ENCODE results near the gene RGS6.

RGS6 gene

GRCh38 chr14:72535485-72535884, 603.3 kb downstream of the RGS6 start:
- no peak overlapping the region for H3K23ac ChIP-seq (ENCODE audit: low read length in 2 of 2)
- H3K4me3 ChIP-seq (ENCODE audit: insufficient read depth in 1 of 2, low read depth in 1 of 2, low read length in 2 of 2): no peak overlapping the region
- no peak overlapping the region for H2AK5ac ChIP-seq (ENCODE audit: low read length, severe bottlenecking)
- H2BK120ac ChIP-seq (ENCODE audit: low read depth, low read length): no peak overlapping the region
- H3K18ac ChIP-seq (ENCODE audit: low read depth in 1 of 2, low read length in 2 of 2): no peak overlapping the region
- H2BK5ac ChIP-seq (ENCODE audit: low read depth, low read length, poor library complexity, severe bottlenecking): no peak overlapping the region
- H4K8ac ChIP-seq (ENCODE audit: low read length): no peak overlapping the region
- H2BK12ac ChIP-seq (ENCODE audit: low read length in 2 of 2): no peak overlapping the region
- no peak overlapping the region for H4K91ac ChIP-seq (ENCODE audit: low read length)
- H3K9ac ChIP-seq (ENCODE audit: low read length): no peak overlapping the region
- H3K4me1 ChIP-seq (ENCODE audit: control insufficient read depth, insufficient read depth, low read depth, low read length): no peaks in the 10 kb centered on the region
- no peaks in the 10 kb centered on the region for H3K36me3 ChIP-seq (ENCODE audit: control insufficient read depth in 1 of 2, insufficient read depth in 2 of 2, low read depth in 1 of 2, low read length in 2 of 2)
- H3K9me3 ChIP-seq (ENCODE audit: control insufficient read depth, low read length): peaks cover 23% of the 10 kb centered on the region
- no peak overlapping the region for H2AFZ ChIP-seq (ENCODE audit: low read depth, low read length)
- no peak overlapping the region for H2BK15ac ChIP-seq (ENCODE audit: low read depth, poor library complexity, severe bottlenecking)
- no peak overlapping the region for H3K14ac ChIP-seq (ENCODE audit: low read length in 2 of 2)
- H3K27ac ChIP-seq (ENCODE audit: low read length, poor library complexity, severe bottlenecking): no peak overlapping the region
- no peak for DNase-seq
- H3K4ac ChIP-seq (ENCODE audit: low read depth in 1 of 2, low read length in 2 of 2): no peak overlapping the region
- 100% methylated on average over 1 of the region's 1 CpG for WGBS
- no peak overlapping the region for H3K4me2 ChIP-seq (ENCODE audit: low read length, poor library complexity, severe bottlenecking)
- no peaks in the 10 kb centered on the region for H3K27me3 ChIP-seq (ENCODE audit: control insufficient read depth in 1 of 2, insufficient read depth in 1 of 2, low read length in 2 of 2)
- H3K79me1 ChIP-seq (replicated peaks; ENCODE audit: low read length, poor library complexity, severe bottlenecking): no peaks in the 10 kb centered on the region

GRCh38 chr14:72538387-72538786, 606.2 kb downstream of the RGS6 start:
- H3K4me3 ChIP-seq (ENCODE audit: insufficient read depth in 1 of 2, low read depth in 1 of 2, low read length in 2 of 2): no peak overlapping the region
- 96% methylated on average over 3 of the region's 3 CpGs for WGBS
- H3K4me2 ChIP-seq (ENCODE audit: low read length, poor library complexity, severe bottlenecking): no peak overlapping the region
- peaks cover 4% of the 10 kb centered on the region for H3K4me1 ChIP-seq (ENCODE audit: control insufficient read depth, insufficient read depth, low read depth, low read length)
- no peak overlapping the region for H3K9ac ChIP-seq (ENCODE audit: low read length)
- no peaks in the 10 kb centered on the region for H3K36me3 ChIP-seq (ENCODE audit: control insufficient read depth in 1 of 2, insufficient read depth in 2 of 2, low read depth in 1 of 2, low read length in 2 of 2)
- H3K27ac ChIP-seq (ENCODE audit: low read length, poor library complexity, severe bottlenecking): no peak overlapping the region
- H2BK15ac ChIP-seq (ENCODE audit: low read depth, poor library complexity, severe bottlenecking): no peak overlapping the region
- no peak overlapping the region for H2BK12ac ChIP-seq (ENCODE audit: low read length in 2 of 2)
- H3K14ac ChIP-seq (ENCODE audit: low read length in 2 of 2): no peak overlapping the region
- H3K9me3 ChIP-seq (ENCODE audit: control insufficient read depth, low read length): peaks cover 6% of the 10 kb centered on the region
- H3K18ac ChIP-seq (ENCODE audit: low read depth in 1 of 2, low read length in 2 of 2): no peak overlapping the region
- H2AK5ac ChIP-seq (ENCODE audit: low read length, severe bottlenecking): no peak overlapping the region
- no peak overlapping the region for H2BK5ac ChIP-seq (ENCODE audit: low read depth, low read length, poor library complexity, severe bottlenecking)
- no peak overlapping the region for H4K8ac ChIP-seq (ENCODE audit: low read length)
- no peaks in the 10 kb centered on the region for H3K79me1 ChIP-seq (replicated peaks; ENCODE audit: low read length, poor library complexity, severe bottlenecking)
- H3K4ac ChIP-seq (ENCODE audit: low read depth in 1 of 2, low read length in 2 of 2): no peak overlapping the region
- DNase-seq: no peak
- no peak overlapping the region for H2AFZ ChIP-seq (ENCODE audit: low read depth, low read length)
- H3K23ac ChIP-seq (ENCODE audit: low read length in 2 of 2): no peak overlapping the region
- H4K91ac ChIP-seq (ENCODE audit: low read length): no peak overlapping the region
- no peak overlapping the region for H2BK120ac ChIP-seq (ENCODE audit: low read depth, low read length)
- H3K27me3 ChIP-seq (ENCODE audit: control insufficient read depth in 1 of 2, insufficient read depth in 1 of 2, low read length in 2 of 2): no peaks in the 10 kb centered on the region

GRCh38 chr14:72539661-72540315, 607.6 kb downstream of the RGS6 start:
- Histone ChIP-seq H3K4me2 (ENCODE audit: low read length, poor library complexity, severe bottlenecking) (no peak overlapping the region), H3K4me3 (ENCODE audit: insufficient read depth in 1 of 2, low read depth in 1 of 2, low read length in 2 of 2) (no peak overlapping the region), H2BK15ac (ENCODE audit: low read depth, poor library complexity, severe bottlenecking) (no peak overlapping the region), H3K4ac (ENCODE audit: low read depth in 1 of 2, low read length in 2 of 2) (no peak overlapping the region), H3K79me1 (replicated peaks; ENCODE audit: low read length, poor library complexity, severe bottlenecking) (no peaks in the 10 kb centered on the region), H2AK5ac (ENCODE audit: low read length, severe bottlenecking) (no peak overlapping the region), H2BK12ac (ENCODE audit: low read length in 2 of 2) (no peak overlapping the region), H2BK120ac (ENCODE audit: low read depth, low read length) (no peak overlapping the region), H3K9ac (ENCODE audit: low read length) (no peak overlapping the region), H2AFZ (ENCODE audit: low read depth, low read length) (no peak overlapping the region), H3K27ac (ENCODE audit: low read length, poor library complexity, severe bottlenecking) (no peak overlapping the region), H3K4me1 (ENCODE audit: control insufficient read depth, insufficient read depth, low read depth, low read length) (peaks cover 13% of the 10 kb centered on the region), H3K9me3 (ENCODE audit: control insufficient read depth, low read length) (no peaks in the 10 kb centered on the region), H3K27me3 (ENCODE audit: control insufficient read depth in 1 of 2, insufficient read depth in 1 of 2, low read length in 2 of 2) (peaks cover 0 to 7% of the 10 kb centered on the region in 2 experiments), H2BK5ac (ENCODE audit: low read depth, low read length, poor library complexity, severe bottlenecking) (no peak overlapping the region), H3K14ac (ENCODE audit: low read length in 2 of 2) (no peak overlapping the region), H3K36me3 (ENCODE audit: control insufficient read depth in 1 of 2, insufficient read depth in 2 of 2, low read depth in 1 of 2, low read length in 2 of 2) (no peaks in the 10 kb centered on the region), H4K8ac (ENCODE audit: low read length) (no peak overlapping the region), H3K23ac (ENCODE audit: low read length in 2 of 2) (no peak overlapping the region), H3K18ac (ENCODE audit: low read depth in 1 of 2, low read length in 2 of 2) (no peak overlapping the region), H4K91ac (ENCODE audit: low read length) (no peak overlapping the region)
- no peak for DNase-seq
- WGBS: 85% methylated on average over 10 of the region's 14 CpGs

GRCh38 chr14:72540836-72541235, 608.6 kb downstream of the RGS6 start:
- Histone ChIP-seq H2AK5ac (ENCODE audit: low read length, severe bottlenecking) (no peak overlapping the region), H3K4me2 (ENCODE audit: low read length, poor library complexity, severe bottlenecking) (no peak overlapping the region), H2BK120ac (ENCODE audit: low read depth, low read length) (no peak overlapping the region), H3K36me3 (ENCODE audit: control insufficient read depth in 1 of 2, insufficient read depth in 2 of 2, low read depth in 1 of 2, low read length in 2 of 2) (no peaks in the 10 kb centered on the region), H2BK5ac (ENCODE audit: low read depth, low read length, poor library complexity, severe bottlenecking) (no peak overlapping the region), H3K23ac (ENCODE audit: low read length in 2 of 2) (no peak overlapping the region), H3K14ac (ENCODE audit: low read length in 2 of 2) (no peak overlapping the region), H3K79me1 (replicated peaks; ENCODE audit: low read length, poor library complexity, severe bottlenecking) (no peaks in the 10 kb centered on the region), H4K91ac (ENCODE audit: low read length) (no peak overlapping the region), H3K4me3 (ENCODE audit: insufficient read depth in 1 of 2, low read depth in 1 of 2, low read length in 2 of 2) (no peak overlapping the region), H3K4ac (ENCODE audit: low read depth in 1 of 2, low read length in 2 of 2) (no peak overlapping the region), H3K9me3 (ENCODE audit: control insufficient read depth, low read length) (no peaks in the 10 kb centered on the region), H3K18ac (ENCODE audit: low read depth in 1 of 2, low read length in 2 of 2) (no peak overlapping the region), H2AFZ (ENCODE audit: low read depth, low read length) (no peak overlapping the region), H2BK12ac (ENCODE audit: low read length in 2 of 2) (no peak overlapping the region), H3K4me1 (ENCODE audit: control insufficient read depth, insufficient read depth, low read depth, low read length) (peaks cover 22% of the 10 kb centered on the region), H4K8ac (ENCODE audit: low read length) (no peak overlapping the region), H3K27me3 (ENCODE audit: control insufficient read depth in 1 of 2, insufficient read depth in 1 of 2, low read length in 2 of 2) (peaks cover 0 to 15% of the 10 kb centered on the region in 2 experiments), H3K9ac (ENCODE audit: low read length) (no peak overlapping the region), H2BK15ac (ENCODE audit: low read depth, poor library complexity, severe bottlenecking) (no peak overlapping the region), H3K27ac (ENCODE audit: low read length, poor library complexity, severe bottlenecking) (no peak overlapping the region)
- 96% methylated on average over 6 of the region's 6 CpGs for WGBS
- DNase-seq: no peak
